Measurements from ENCODE around the gene CFAP57.

GRCh38 chr1:43276673-43277072 lies 104.5 kb downstream of the CFAP57 start:
- TF ChIP-seq, protein P1, sequence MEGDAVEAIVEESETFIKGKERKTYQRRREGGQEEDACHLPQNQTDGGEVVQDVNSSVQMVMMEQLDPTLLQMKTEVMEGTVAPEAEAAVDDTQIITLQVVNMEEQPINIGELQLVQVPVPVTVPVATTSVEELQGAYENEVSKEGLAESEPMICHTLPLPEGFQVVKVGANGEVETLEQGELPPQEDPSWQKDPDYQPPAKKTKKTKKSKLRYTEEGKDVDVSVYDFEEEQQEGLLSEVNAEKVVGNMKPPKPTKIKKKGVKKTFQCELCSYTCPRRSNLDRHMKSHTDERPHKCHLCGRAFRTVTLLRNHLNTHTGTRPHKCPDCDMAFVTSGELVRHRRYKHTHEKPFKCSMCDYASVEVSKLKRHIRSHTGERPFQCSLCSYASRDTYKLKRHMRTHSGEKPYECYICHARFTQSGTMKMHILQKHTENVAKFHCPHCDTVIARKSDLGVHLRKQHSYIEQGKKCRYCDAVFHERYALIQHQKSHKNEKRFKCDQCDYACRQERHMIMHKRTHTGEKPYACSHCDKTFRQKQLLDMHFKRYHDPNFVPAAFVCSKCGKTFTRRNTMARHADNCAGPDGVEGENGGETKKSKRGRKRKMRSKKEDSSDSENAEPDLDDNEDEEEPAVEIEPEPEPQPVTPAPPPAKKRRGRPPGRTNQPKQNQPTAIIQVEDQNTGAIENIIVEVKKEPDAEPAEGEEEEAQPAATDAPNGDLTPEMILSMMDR (IDR thresholded peaks at IDR 0.05): no peak
- no peak for TF ChIP-seq POLR2A (IDR thresholded peaks at IDR 0.05)
